Neural cell (in vitro differentiated cells): ENCODE data around the gene STK32A. TPM values are rescaled to one million over a fixed set of nuclear protein-coding genes. Genes with fewer than 3 reads are reported as not detected.

Experiments used
- H2AFZ ChIP-seq: fragments of 200-600, 300-800 bp; sonication (generic), shearing (Covaris generic); 2 replicates; pipeline ENCODE4 v1.6.0; 2014; ENCODE audit warnings: low read depth, mild to moderate bottlenecking, antibody characterized with exemption, low read length, moderate library complexity
- H3F3A ChIP-seq: fragments of 200-600 bp; shearing (Covaris generic); 2 replicates; pipeline ENCODE4 v1.6.1; 2016; ENCODE audit warnings: mild to moderate bottlenecking, moderate library complexity, mixed read lengths, antibody characterized with exemption, low read length; ENCODE audit not compliant: insufficient read depth, poor library complexity, severe bottlenecking
- H3K27ac ChIP-seq: fragments of 200-600, 300-800 bp; sonication (generic), shearing (Covaris generic); 2 replicates; pipeline ENCODE4 v1.5.1; 2014; ENCODE audit warnings: mild to moderate bottlenecking, low read length, moderate library complexity
- H3K27me3 ChIP-seq: fragments of 300-800, 200-600 bp; sonication (generic), shearing (Covaris generic); 2 replicates; pipeline ENCODE4 v1.6.0; 2014; ENCODE audit warnings: mild to moderate bottlenecking, low read depth, low read length, moderate library complexity; ENCODE audit not compliant: insufficient read depth
- H3K36me3 ChIP-seq: fragments of 300-800, 200-600 bp; sonication (generic), shearing (Covaris generic); 2 replicates; pipeline ENCODE4 v1.5.1; 2014; ENCODE audit warnings: mild to moderate bottlenecking, antibody characterized with exemption, low read length, moderate library complexity; ENCODE audit not compliant: insufficient read depth
- H3K4me2 ChIP-seq: fragments of 300-800, 200-600 bp; sonication (generic), shearing (Covaris generic); 2 replicates; pipeline ENCODE4 v1.6.0; 2014; ENCODE audit warnings: mild to moderate bottlenecking, low read length
- H3K4me3 ChIP-seq: fragments of 300-800, 200-600 bp; sonication (generic), shearing (Covaris generic); 2 replicates; pipeline ENCODE4 v1.5.1; 2014; ENCODE audit warnings: mild to moderate bottlenecking, low read length, moderate library complexity
- H3K79me2 ChIP-seq: fragments of 200-600 bp; shearing (Covaris generic); replicated peaks from 2 replicates; pipeline ENCODE4 v1.6.0; 2014; ENCODE audit warnings: mild to moderate bottlenecking, low read length, moderate library complexity; ENCODE audit not compliant: insufficient read depth
- H3K9ac ChIP-seq: fragments of 300-800, 200-600 bp; sonication (generic), shearing (Covaris generic); 2 replicates; pipeline ENCODE4 v1.6.1; 2016; ENCODE audit warnings: mild to moderate bottlenecking, low read length, mixed read lengths
- H3K9me2 ChIP-seq: fragments of 200-600 bp; shearing (Covaris generic); 2 replicates; pipeline ENCODE4 v1.6.1; 2016; ENCODE audit warnings: mild to moderate bottlenecking, low read length, mixed read lengths; ENCODE audit not compliant: insufficient read depth
- H3K9me3 ChIP-seq: fragments of 200-600, 300-800 bp; sonication (generic), shearing (Covaris generic); 2 replicates; pipeline ENCODE4 v1.6.1; 2016; ENCODE audit warnings: mild to moderate bottlenecking, mixed run types, low read length, moderate library complexity, mixed read lengths
- H4K20me1 ChIP-seq: fragments of 200-600 bp; shearing (Covaris generic); 2 replicates; pipeline ENCODE4 v1.6.1; 2016; ENCODE audit warnings: mild to moderate bottlenecking, mixed run types; ENCODE audit not compliant: insufficient read depth
- CTCF ChIP-seq: fragments of 450-650 bp; IDR thresholded peaks from 2 replicates; pipeline ENCODE4 v1.5.1; 2014; ENCODE audit warnings: antibody characterized with exemption, mild to moderate bottlenecking, moderate library complexity; ENCODE audit not compliant: poor library complexity, severe bottlenecking
- EP300 ChIP-seq: fragments of 450-650 bp; conservative IDR thresholded peaks from 2 replicates; pipeline ENCODE4 v1.6.1; 2014; ENCODE audit warnings: antibody characterized with exemption, mild to moderate bottlenecking, moderate library complexity; ENCODE audit not compliant: poor library complexity, severe bottlenecking
- EZH2 ChIP-seq: fragments of 200-600, 300-800 bp; shearing (Covaris generic), sonication (generic); IDR thresholded peaks from 2 replicates; pipeline ENCODE4 v1.6.1; 2014; ENCODE audit warnings: antibody characterized with exemption, low read length, borderline replicate concordance, mild to moderate bottlenecking; ENCODE audit not compliant: insufficient read depth, poor library complexity, severe bottlenecking
- MXI1 ChIP-seq: fragments of 450-650 bp; conservative IDR thresholded peaks from 2 replicates; pipeline ENCODE4 v1.6.1; 2014; ENCODE audit warnings: antibody characterized with exemption, mild to moderate bottlenecking; ENCODE audit not compliant: poor library complexity, severe bottlenecking
- POLR2AphosphoS5 ChIP-seq: IDR thresholded peaks from 2 replicates; pipeline ENCODE4 v1.6.1; 2012
- RAD21 ChIP-seq: fragments of 450-650 bp; conservative IDR thresholded peaks from 2 replicates; pipeline ENCODE4 v1.6.1; 2014; ENCODE audit warnings: antibody characterized with exemption, mild to moderate bottlenecking, moderate library complexity
- REST ChIP-seq: IDR thresholded peaks from 2 replicates; pipeline ENCODE4 v1.6.1; 2012; ENCODE audit warnings: borderline replicate concordance
- SMC3 ChIP-seq: fragments of 450-650 bp; conservative IDR thresholded peaks from 2 replicates; pipeline ENCODE4 v1.6.1; 2014; ENCODE audit warnings: antibody characterized with exemption, mild to moderate bottlenecking, moderate library complexity; ENCODE audit not compliant: poor library complexity
- TAF1 ChIP-seq: IDR thresholded peaks from 2 replicates; pipeline ENCODE4 v1.6.1; 2012; ENCODE audit warnings: low read depth
- polyA plus RNA-seq: library from polyadenylated mRNA; depleted of rRNA; stranded (reverse); fragments of >200 nt; gene quantifications from 2 replicates; pipeline ENCODE4 v1.2.3, GENCODE V29; 2014

STK32A gene
- polyA plus RNA-seq, 1 donor from 2014 or later = 23.1 TPM

GRCh38 chr5:147203213-147203612 is 31.6 kb upstream of the STK32A start:
- Histone ChIP-seq H3K79me2 (no peaks in the 10 kb centered on the region), H3K9ac (no peak overlapping the region), H3K4me2 (no peak overlapping the region), H3K27ac (no peak overlapping the region), H3K27me3 (no peaks in the 10 kb centered on the region), H3K4me3 (no peak overlapping the region), H3K9me3 (no peaks in the 10 kb centered on the region), H3K36me3 (no peaks in the 10 kb centered on the region), H2AFZ (no peak overlapping the region), H3K9me2 (no peaks in the 10 kb centered on the region), H4K20me1 (no peaks in the 10 kb centered on the region), H3F3A (no peaks in the 10 kb centered on the region)
- TF ChIP-seq EP300 (no peak), SMC3 (no peak), EZH2 (no peak), TAF1 (no peak), MXI1 (no peak), RAD21 (no peak), REST (no peak), CTCF (no peak), POLR2AphosphoS5 (no peak)

GRCh38 chr5:147204576-147204975 is 30.2 kb upstream of the STK32A start:
- TF ChIP-seq POLR2AphosphoS5 = no peak
- TF ChIP-seq SMC3 = no peak
- TF ChIP-seq CTCF = no peak
- TF ChIP-seq EP300 = no peak
- no peak for TF ChIP-seq TAF1
- no peak for TF ChIP-seq RAD21
- no peak for TF ChIP-seq EZH2
- no peak for TF ChIP-seq MXI1
- TF ChIP-seq REST = no peak
- Histone ChIP-seq H4K20me1 (no peaks in the 10 kb centered on the region), H3K4me3 (no peak overlapping the region), H3K4me2 (no peak overlapping the region), H3K27ac (no peak overlapping the region), H3F3A (no peaks in the 10 kb centered on the region), H2AFZ (no peak overlapping the region), H3K36me3 (no peaks in the 10 kb centered on the region), H3K9me2 (no peaks in the 10 kb centered on the region), H3K79me2 (no peaks in the 10 kb centered on the region), H3K27me3 (no peaks in the 10 kb centered on the region), H3K9ac (no peak overlapping the region), H3K9me3 (no peaks in the 10 kb centered on the region)
